Measurements from ENCODE around the gene DERL3.

- TF ChIP-seq GATA2 (IDR thresholded peaks at IDR 0.05; ENCODE audit: low read depth, low read length) (no peak), GATA3 (IDR thresholded peaks at IDR 0.05; ENCODE audit: low read depth, low read length) (no peak)
Measured at GRCh38 chr22:23842599-23842998, 3.8 kb upstream of the DERL3 start.
